Measurements from ENCODE around the gene FGD5. TPM values are rescaled to one million over a fixed set of nuclear protein-coding genes. Genes with fewer than 3 reads are reported as not detected.

Gene FGD5
- total and polyA plus RNA-seq, 9 of the 15 experiments (the other 6 are each of a cell fraction or from before 2014, with no cell fraction given): 0.18 TPM; not detected in 8

- TF ChIP-seq ARID4B (CRISPR knock-in tag; IDR thresholded peaks at IDR 0.05) (no peak), JUNB (CRISPR knock-in tag; conservative IDR thresholded peaks at IDR 0.05) (no peak), EP400 (IDR thresholded peaks at IDR 0.05) (no peak), ZNF77 (CRISPR knock-in tag; IDR thresholded peaks at IDR 0.05) (no peak), XRCC3 (IDR thresholded peaks at IDR 0.05) (no peak), TSC22D4 (tag; IDR thresholded peaks at IDR 0.05) (no peak), FOS (IDR thresholded peaks at IDR 0.05; ENCODE audit: extremely low read depth, insufficient read length) (no peak), NFYB (IDR thresholded peaks at IDR 0.05; ENCODE audit: extremely low read depth, insufficient read length) (no peak)
- TF ChIP-seq, protein P1, sequence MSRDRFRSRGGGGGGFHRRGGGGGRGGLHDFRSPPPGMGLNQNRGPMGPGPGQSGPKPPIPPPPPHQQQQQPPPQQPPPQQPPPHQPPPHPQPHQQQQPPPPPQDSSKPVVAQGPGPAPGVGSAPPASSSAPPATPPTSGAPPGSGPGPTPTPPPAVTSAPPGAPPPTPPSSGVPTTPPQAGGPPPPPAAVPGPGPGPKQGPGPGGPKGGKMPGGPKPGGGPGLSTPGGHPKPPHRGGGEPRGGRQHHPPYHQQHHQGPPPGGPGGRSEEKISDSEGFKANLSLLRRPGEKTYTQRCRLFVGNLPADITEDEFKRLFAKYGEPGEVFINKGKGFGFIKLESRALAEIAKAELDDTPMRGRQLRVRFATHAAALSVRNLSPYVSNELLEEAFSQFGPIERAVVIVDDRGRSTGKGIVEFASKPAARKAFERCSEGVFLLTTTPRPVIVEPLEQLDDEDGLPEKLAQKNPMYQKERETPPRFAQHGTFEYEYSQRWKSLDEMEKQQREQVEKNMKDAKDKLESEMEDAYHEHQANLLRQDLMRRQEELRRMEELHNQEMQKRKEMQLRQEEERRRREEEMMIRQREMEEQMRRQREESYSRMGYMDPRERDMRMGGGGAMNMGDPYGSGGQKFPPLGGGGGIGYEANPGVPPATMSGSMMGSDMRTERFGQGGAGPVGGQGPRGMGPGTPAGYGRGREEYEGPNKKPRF (IDR thresholded peaks at IDR 0.05; ENCODE audit: low read depth, low read length): no peak
Observed at GRCh38 chr3:14844386-14845170, 25.8 kb downstream of the FGD5 start (continued).

Data from K562 (cell line).